GM18870 (cell line): ENCODE results near the gene ANGPTL2.

Source experiments
- ATAC-seq: cut with Tn5 transposase; IDR thresholded peaks from one replicate; pipeline ENCODE4 v1.9.1; 2021; ENCODE audit warnings: moderate library complexity; ENCODE audit not compliant: unreplicated experiment

Gene ANGPTL2

DNA sequence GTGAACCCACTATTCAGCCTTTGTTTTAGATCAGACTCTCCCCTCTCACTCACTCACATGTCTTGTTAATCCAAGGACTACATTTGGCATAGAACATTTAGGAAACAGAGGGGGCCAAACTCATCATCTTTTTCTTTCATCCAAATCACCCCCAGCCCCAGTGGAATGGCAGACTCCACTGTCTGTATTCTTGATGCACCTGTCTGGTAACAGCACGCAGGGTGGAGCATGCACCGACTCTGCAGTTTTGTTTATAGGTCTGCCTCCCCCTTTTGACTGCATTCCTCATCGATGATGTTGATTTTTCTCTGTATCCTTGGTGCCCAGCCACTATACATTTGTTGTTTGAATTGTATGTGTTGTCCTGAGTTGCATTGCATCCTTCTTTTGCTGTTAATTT is 66.0 kb downstream of the ANGPTL2 start:
- no peak for ATAC-seq

- ATAC-seq, result no peak
Measured at GRCh38 chr9:127055745-127056402, 66.6 kb downstream of the ANGPTL2 start.

GRCh38 chr9:127053960-127054359 is 68.5 kb downstream of the ANGPTL2 start:
- ATAC-seq, result no peak

GRCh38 chr9:127053057-127053821 is 69.2 kb downstream of the ANGPTL2 start:
- no peak for ATAC-seq

DNA sequence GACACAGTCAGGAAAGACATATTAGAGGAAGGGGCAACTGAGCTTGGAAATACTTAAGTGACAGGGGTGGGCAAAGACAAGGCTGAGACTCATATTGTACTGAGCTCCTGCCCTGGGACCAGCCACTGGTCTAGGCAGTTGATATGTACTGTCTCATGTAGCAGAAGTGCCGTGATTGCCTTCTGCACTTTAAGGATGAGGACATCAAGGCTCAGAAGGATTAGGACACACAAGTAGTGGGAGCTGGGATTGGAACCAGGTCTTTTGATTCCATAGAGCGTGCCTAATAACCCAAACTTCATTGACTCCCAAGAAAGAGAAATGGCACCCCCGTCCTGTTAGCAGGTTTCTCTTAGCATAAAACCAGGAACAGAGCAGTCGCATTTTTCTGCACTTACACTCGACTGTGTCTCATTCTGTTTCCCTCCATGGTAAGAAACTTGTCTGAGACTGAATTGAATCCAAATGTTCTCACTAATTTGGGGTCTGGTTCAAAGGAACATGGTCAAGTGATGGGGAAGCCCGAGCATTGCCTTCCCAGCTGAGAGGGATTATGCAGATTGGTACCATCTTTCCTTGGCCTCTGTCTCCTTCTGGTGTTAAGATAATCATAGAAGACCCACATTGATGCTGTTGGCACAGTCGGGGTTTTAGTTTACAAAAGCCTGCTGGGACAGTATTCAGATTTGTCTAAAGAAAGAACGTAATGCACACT is 70.4 kb downstream of the ANGPTL2 start:
- no peak for ATAC-seq

- ATAC-seq, result no peak
Measured at GRCh38 chr9:127050591-127051001, 71.8 kb downstream of the ANGPTL2 start.

DNA sequence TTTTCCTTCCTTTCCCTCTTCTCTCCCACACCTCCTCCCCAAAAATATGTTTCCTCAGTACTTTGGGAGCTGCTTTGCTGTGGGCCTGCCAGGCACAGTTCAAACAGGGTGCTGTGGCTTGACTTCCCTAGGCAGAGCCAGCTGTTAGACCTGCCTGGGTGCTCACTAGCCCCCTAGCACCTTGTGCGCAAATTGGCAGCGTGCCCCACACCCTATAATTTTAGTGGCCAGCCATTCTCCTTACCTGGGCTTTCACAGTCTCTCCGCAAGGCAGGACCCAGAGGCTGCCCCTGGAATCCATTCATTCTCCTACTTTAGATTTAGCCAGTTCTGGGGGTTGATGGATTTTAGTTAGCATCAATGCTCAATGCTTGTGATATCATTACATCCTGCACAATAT is 72.3 kb downstream of the ANGPTL2 start:
- ATAC-seq, result no peak

DNA sequence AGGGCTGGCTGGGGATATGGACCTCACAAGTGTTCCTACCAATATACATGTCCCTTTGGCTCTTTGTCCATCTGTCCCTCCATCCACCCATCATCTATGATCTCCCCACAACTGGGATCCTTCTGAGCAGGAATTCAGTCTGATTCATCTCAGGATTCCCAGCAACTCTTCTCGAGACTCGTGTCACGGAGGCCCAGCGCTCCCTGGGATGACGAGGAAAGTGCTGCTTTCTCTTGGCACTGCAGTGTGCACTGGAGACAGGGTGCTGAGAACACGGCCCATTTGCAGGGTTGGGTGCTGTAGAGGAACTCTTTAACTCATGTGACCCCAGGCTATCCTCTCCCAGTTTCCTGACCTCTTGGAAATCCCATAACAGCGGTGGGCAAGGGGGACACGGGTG is 72.9 kb downstream of the ANGPTL2 start:
- ATAC-seq, result no peak

DNA sequence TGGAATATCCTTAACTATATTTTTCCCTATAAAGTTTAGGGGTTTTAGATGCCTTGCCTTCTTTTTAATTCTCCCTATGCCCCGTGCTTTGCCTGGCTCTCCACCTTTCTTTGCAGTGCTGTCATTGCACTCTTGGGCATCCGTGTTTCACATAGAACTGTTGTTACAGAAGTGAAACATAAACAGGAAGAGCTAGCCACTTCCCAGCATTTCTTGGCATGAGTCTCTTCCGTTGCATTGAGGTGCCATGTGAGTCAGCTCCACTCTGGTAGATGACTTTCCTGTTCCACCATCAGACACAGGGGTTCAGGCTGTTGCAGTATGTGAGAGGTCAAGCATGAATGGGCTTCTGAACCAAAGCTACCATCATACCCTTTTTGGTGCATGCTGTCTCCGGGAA is 73.4 kb downstream of the ANGPTL2 start:
- ATAC-seq, result no peak

- ATAC-seq, result no peak
Measured at GRCh38 chr9:127047971-127048370, 74.5 kb downstream of the ANGPTL2 start.

GRCh38 chr9:127045148-127045547 is 77.3 kb downstream of the ANGPTL2 start:
- no peak for ATAC-seq

- no peak for ATAC-seq
Measured at GRCh38 chr9:127039492-127039891, 82.9 kb downstream of the ANGPTL2 start.

GRCh38 chr9:127038531-127038930 is 83.9 kb downstream of the ANGPTL2 start:
- no peak for ATAC-seq
